Upper lobe of left lung (tissue), 4 donors: Measurements from ENCODE around the gene RUNX2.

ENCODE experiments used
- POLR2A ChIP-seq, 4 donors: fragments of 450-650 bp; IDR thresholded peaks; one replicate each; pipeline ENCODE4 v1.5.1; 2016 to 2017; ENCODE audit warnings: antibody characterized with exemption in 4 of 4, mild to moderate bottlenecking in 2 of 4
- POLR2AphosphoS5 ChIP-seq, 2 donors: sonication (generic); formaldehyde crosslinking; IDR thresholded peaks; one replicate each; pipeline ENCODE4 v1.5.1; 2017; ENCODE audit warnings: antibody characterized with exemption in 2 of 2
- TF ChIP-seq, protein P1 (sequence below), 6 experiments: fragments of 450-650 bp in 4 of 6; fragments of 200-600 bp in 2 of 6; sonication (generic) in 2 of 6; IDR thresholded peaks; one replicate each; pipeline ENCODE4 v1.5.1; 2016 to 2019; ENCODE audit warnings: antibody characterized with exemption in 6 of 6

DNA sequence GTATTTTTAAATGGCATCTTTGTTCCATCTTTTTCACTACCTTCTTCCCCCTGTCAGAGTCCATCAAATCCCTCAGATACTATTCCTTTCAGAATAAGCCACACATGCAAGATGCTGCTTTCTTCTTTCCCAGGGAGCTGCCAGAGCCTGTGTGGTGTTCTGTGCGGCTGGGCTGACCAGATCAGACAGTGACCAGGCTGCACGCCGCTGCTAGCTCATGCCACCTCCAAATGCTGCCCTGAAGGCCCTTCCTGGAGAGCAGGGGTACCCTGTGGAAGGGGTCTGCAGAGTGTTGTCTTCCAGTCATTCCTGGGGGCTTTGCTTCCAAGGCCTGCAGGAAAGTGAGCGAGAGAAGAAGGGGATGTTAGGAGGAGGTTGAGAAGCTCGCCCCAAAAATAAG is 228.7 kb downstream of the RUNX2 start:
- TF ChIP-seq, protein P1, sequence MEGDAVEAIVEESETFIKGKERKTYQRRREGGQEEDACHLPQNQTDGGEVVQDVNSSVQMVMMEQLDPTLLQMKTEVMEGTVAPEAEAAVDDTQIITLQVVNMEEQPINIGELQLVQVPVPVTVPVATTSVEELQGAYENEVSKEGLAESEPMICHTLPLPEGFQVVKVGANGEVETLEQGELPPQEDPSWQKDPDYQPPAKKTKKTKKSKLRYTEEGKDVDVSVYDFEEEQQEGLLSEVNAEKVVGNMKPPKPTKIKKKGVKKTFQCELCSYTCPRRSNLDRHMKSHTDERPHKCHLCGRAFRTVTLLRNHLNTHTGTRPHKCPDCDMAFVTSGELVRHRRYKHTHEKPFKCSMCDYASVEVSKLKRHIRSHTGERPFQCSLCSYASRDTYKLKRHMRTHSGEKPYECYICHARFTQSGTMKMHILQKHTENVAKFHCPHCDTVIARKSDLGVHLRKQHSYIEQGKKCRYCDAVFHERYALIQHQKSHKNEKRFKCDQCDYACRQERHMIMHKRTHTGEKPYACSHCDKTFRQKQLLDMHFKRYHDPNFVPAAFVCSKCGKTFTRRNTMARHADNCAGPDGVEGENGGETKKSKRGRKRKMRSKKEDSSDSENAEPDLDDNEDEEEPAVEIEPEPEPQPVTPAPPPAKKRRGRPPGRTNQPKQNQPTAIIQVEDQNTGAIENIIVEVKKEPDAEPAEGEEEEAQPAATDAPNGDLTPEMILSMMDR (IDR thresholded peaks at IDR 0.05): no peak
- TF ChIP-seq POLR2AphosphoS5 (IDR thresholded peaks at IDR 0.05) (no peak), POLR2A (IDR thresholded peaks at IDR 0.05) (no peak)
